Calu3 (cell line): ENCODE measurements around the gene KIF26B. TPM values are rescaled to one million over a fixed set of nuclear protein-coding genes. Genes with fewer than 3 reads are reported as not detected.

Experiments used
- BruUV-seq: library from RNA; stranded (reverse); fragments of 400-500 nt; replicated peaks from 2 replicates; lab custom pipeline; 2021; lab: Mats Ljungman, UMichigan
- CTCF ChIA-PET: fragments of 300-600 bp; sonication (Branson Sonifier 250); formaldehyde crosslinking; loops from one replicate; lab custom pipeline; 2022; ENCODE audit warnings: antibody characterized with exemption; lab: Charles Lee
- DNase-seq: peaks from one replicate; pipeline ENCODE4 v3.0.0; 2022
- H3K27ac Mint-ChIP-seq: one replicate; pipeline ENCODE4 v1.8.0; 2022; ENCODE audit warnings: mixed read lengths; ENCODE audit not compliant: unreplicated experiment
- H3K27me3 Mint-ChIP-seq: one replicate; pipeline ENCODE4 v1.8.0; 2022; ENCODE audit warnings: mixed read lengths; ENCODE audit not compliant: unreplicated experiment
- H3K36me3 Mint-ChIP-seq: one replicate; pipeline ENCODE4 v1.8.0; 2022; ENCODE audit warnings: mild to moderate bottlenecking, moderate library complexity, mixed read lengths; ENCODE audit not compliant: insufficient read depth, unreplicated experiment
- H3K4me1 Mint-ChIP-seq: one replicate; pipeline ENCODE4 v1.8.0; 2022; ENCODE audit warnings: mild to moderate bottlenecking, low read depth, mixed read lengths; ENCODE audit not compliant: unreplicated experiment
- H3K4me3 Mint-ChIP-seq: one replicate; pipeline ENCODE4 v1.8.0; 2022; ENCODE audit warnings: mild to moderate bottlenecking, low read depth, moderate library complexity, mixed read lengths; ENCODE audit not compliant: unreplicated experiment
- H3K9me3 Mint-ChIP-seq: one replicate; pipeline ENCODE4 v1.8.0; 2022; ENCODE audit warnings: low read depth, mixed read lengths; ENCODE audit not compliant: unreplicated experiment
- intact Hi-C: fragments of 100-400 bp; cut with micrococcal nuclease; formaldehyde crosslinking; loops from one replicate; pipeline ENCODE4 v1.10.0; 2022; ENCODE audit not compliant: unreplicated experiment
- total RNA-seq: library from RNA; stranded (reverse); gene quantifications from 2 replicates; pipeline ENCODE4 v1.2.3, GENCODE V29; 2022
- TF ChIP-seq, protein P1 (sequence below): fragments of 200-600 bp; IDR thresholded peaks from one replicate; pipeline ENCODE4 v1.8.0; 2022; ENCODE audit warnings: antibody characterized with exemption; ENCODE audit not compliant: unreplicated experiment

The KIF26B gene
- total RNA-seq, 1 experiment from 2014 or later, result 1.1 TPM

DNA sequence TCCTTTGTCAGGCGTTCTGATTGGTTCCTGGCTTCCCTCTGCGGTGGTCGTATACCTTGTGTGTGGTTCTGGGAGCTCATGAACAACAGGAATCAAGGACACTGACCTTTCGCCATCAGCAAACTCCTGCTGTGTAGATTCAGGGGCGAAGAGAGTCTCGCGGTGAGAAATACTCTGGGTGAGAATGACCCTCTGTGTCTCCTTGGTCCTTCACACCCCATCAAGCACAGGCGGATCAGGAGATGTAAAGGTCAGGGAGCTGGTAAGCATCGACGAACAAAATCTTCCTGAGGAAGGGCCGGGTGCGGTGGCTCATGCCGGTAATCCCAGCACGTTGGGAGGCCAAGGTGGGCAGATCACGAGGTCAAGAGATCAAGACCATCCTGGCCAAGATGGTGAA, 207.2 kb downstream of the KIF26B start:
- Mint-ChIP-seq H3K4me1 (no peaks in the 10 kb centered on the region), H3K4me3 (no peak overlapping the region), H3K36me3 (no peaks in the 10 kb centered on the region), H3K27ac (no peak overlapping the region), H3K9me3 (peaks cover 2% of the 10 kb centered on the region), H3K27me3 (no peaks in the 10 kb centered on the region)
- intact Hi-C loops, result no loop called here
- CTCF ChIA-PET, result interaction anchor here (0.6 to 0.7 kb wide), 2 partner anchors 14 to 19 kb away, joined by 4 to 10 read pairs; no protein-coding TSS in a partner anchor
- TF ChIP-seq, protein P1, sequence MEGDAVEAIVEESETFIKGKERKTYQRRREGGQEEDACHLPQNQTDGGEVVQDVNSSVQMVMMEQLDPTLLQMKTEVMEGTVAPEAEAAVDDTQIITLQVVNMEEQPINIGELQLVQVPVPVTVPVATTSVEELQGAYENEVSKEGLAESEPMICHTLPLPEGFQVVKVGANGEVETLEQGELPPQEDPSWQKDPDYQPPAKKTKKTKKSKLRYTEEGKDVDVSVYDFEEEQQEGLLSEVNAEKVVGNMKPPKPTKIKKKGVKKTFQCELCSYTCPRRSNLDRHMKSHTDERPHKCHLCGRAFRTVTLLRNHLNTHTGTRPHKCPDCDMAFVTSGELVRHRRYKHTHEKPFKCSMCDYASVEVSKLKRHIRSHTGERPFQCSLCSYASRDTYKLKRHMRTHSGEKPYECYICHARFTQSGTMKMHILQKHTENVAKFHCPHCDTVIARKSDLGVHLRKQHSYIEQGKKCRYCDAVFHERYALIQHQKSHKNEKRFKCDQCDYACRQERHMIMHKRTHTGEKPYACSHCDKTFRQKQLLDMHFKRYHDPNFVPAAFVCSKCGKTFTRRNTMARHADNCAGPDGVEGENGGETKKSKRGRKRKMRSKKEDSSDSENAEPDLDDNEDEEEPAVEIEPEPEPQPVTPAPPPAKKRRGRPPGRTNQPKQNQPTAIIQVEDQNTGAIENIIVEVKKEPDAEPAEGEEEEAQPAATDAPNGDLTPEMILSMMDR, result no peak
- DNase-seq, result no peak
- BruUV-seq, result no TSS peak

DNA sequence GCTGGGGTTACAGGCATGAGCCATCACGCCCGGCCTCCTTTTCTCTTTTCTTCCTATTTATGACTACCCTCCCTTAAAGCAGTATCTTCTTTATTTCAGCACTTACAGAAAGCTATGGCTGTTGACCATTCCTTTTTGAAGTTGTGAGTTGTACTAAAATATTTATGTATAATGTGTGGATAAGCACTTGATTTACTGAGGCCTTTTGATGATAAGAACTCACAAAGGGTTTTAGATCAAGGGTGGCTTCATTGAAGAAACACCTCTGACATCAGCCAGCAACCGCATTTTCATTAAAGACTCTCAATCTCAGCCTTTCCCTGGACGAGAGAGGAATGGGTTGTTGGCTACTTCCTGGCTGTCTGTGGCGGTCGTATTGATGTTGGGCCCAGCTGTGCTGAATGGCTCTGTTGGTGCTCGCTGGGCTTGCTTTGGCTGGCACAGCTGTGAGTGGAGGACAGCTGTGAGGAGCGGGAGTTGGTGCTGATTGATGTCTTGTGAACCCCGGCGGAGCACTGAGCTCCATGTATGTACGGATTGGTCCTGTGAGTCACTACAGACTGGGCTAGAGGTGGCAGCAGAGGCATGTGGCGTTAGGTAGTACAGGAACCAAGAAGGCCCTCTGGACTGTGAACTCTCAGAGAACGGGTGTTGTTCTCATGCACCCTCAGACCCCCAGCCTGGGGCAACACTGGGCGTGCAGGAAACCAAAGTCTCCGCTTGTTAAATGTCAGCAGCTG, 208.8 kb downstream of the KIF26B start:
- Mint-ChIP-seq H3K9me3 (peaks cover 2% of the 10 kb centered on the region), H3K27me3 (no peaks in the 10 kb centered on the region), H3K27ac (no peak overlapping the region), H3K4me1 (no peaks in the 10 kb centered on the region), H3K4me3 (no peak overlapping the region), H3K36me3 (no peaks in the 10 kb centered on the region)
- no peak for DNase-seq
- no TSS peak for BruUV-seq
- CTCF ChIA-PET, result no interaction called here
- intact Hi-C loops, result no loop called here
- TF ChIP-seq, protein P1, result no peak

DNA sequence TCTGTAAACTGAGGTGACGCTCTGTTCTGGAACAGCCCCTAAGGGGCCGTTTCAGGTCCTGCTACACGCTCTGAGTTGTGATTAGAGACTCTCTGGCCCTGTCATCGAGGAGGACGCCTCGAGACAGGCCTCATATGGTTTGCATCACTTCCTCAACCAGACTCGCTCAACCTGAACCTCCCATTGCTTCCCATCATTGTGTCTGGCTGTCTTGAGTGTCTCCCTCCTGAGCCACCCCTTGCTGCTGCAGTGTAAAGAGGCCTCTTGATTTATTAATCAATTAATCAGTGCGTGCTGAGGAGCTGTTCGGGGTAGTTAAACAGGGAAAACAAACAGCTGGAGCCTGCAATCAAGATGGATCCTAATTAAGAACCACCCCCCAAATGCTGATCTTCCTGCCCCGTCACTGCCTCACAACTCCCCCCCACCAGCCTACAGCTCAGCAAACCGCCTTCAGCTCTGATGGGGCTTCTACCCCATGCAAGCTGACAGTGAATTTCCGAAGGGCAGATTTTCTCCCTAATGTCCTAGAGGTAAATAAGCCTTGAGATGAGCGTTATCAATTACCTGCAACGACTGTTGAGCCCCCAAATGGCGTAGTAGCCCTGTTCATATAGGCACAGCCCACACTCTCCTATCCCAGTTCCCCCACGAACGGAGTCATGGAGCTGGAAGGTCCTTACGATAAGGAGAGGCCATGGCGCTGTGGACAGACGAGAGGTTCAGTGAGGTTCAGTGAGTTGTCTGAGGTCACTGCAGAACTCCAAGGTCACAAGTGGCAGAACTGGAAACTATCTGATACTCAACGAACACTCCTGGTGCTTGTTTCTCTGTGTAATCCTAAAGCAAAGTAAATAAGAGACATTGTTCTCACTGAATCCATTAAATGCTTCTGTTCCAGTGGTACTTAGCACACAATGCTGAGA, 210.6 kb downstream of the KIF26B start:
- TF ChIP-seq, protein P1, result no peak
- H3K27ac Mint-ChIP-seq, result no peak overlapping the region
- intact Hi-C loops, result no loop called here

DNA sequence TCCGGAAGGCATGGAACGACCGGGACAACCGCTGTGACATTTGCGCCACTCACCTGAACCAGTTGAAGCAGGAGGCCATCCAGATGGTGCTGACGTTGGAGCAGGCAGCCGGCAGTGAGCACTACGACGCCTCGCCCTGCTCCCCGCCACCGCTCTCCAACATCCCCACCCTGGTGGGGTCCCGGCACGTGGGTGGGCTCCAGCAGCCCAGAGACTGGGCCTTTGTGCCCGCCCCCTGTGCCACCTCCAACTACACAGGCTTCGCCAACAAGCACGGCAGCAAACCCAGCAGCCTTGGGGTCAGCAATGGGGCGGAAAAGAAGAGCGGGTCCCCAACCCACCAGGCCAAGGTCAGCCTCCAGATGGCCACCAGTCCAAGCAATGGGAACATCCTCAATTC, 212.1 kb downstream of the KIF26B start:
- no peak overlapping the region for H3K27ac Mint-ChIP-seq
- H3K4me3 Mint-ChIP-seq, result no peak overlapping the region
- TF ChIP-seq, protein P1, result no peak
- no peaks in the 10 kb centered on the region for H3K4me1 Mint-ChIP-seq
- BruUV-seq, result no TSS peak
- CTCF ChIA-PET, result no interaction called here
- H3K9me3 Mint-ChIP-seq, result no peaks in the 10 kb centered on the region
- no peak for DNase-seq
- intact Hi-C loops, result no loop called here
- H3K27me3 Mint-ChIP-seq, result no peaks in the 10 kb centered on the region
- no peaks in the 10 kb centered on the region for H3K36me3 Mint-ChIP-seq

More for the DNA sequence above, 210.6 kb downstream of the KIF26B start:
- no peaks in the 10 kb centered on the region for H3K36me3 Mint-ChIP-seq
- H3K9me3 Mint-ChIP-seq, result peaks cover 2% of the 10 kb centered on the region
- BruUV-seq, result no TSS peak
- no peak overlapping the region for H3K4me3 Mint-ChIP-seq
- no peaks in the 10 kb centered on the region for H3K4me1 Mint-ChIP-seq
- DNase-seq, result no peak
- H3K27me3 Mint-ChIP-seq, result no peaks in the 10 kb centered on the region
- CTCF ChIA-PET, result no interaction called here
